ENCODE results near the gene PTBP3.
"Not testable (repeated sequence)": the region's sequence is repeated elsewhere in the genome, so short reads cannot be mapped to it uniquely, and the experiment has no call there.

DNA sequence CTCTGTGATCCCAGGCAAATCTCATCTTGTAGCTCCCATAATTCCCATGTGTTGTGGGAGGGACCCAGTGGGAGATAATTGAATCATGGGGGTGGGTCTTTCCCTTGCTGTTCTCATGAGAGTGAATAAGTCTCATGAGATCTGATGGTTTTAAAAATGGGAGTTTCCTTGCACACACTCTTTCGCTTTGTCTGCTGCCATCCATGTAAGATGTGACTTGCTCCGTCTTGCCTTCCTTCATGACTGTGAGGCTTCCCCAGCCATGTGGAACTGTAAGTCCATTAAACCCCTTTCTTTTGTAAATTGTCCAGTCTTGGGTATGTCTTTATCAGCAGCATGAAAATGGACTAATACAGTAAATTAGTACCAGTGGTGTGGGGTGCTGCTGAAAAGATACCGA is 31.8 kb upstream of the PTBP3 start:
- TF ChIP-seq, protein P1, sequence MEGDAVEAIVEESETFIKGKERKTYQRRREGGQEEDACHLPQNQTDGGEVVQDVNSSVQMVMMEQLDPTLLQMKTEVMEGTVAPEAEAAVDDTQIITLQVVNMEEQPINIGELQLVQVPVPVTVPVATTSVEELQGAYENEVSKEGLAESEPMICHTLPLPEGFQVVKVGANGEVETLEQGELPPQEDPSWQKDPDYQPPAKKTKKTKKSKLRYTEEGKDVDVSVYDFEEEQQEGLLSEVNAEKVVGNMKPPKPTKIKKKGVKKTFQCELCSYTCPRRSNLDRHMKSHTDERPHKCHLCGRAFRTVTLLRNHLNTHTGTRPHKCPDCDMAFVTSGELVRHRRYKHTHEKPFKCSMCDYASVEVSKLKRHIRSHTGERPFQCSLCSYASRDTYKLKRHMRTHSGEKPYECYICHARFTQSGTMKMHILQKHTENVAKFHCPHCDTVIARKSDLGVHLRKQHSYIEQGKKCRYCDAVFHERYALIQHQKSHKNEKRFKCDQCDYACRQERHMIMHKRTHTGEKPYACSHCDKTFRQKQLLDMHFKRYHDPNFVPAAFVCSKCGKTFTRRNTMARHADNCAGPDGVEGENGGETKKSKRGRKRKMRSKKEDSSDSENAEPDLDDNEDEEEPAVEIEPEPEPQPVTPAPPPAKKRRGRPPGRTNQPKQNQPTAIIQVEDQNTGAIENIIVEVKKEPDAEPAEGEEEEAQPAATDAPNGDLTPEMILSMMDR (IDR thresholded peaks at IDR 0.05; ENCODE audit: insufficient read depth, low read depth, low read length), result not testable (repeated sequence)
- not testable (repeated sequence) for TF ChIP-seq EZH2 (IDR thresholded peaks at IDR 0.05; ENCODE audit: insufficient read depth, low read length)

Measured in astrocyte (in vitro differentiated cells and primary cell).